ENCODE measurements around the gene GINM1.

The GINM1 gene
- total RNA-seq, result 24.5 to 29.9 (median 25.1) reads per million in 3 experiments

- peak; percentile 95 for DNase-seq
These were observed at the start of gene GINM1 for GRCh38 chr6:149565527-149566409. Gene GINM1, plus strand, starts transcription at chr6:149566375. Its CDS starts 40 bp downstream, at chr6:149566415.

GRCh38 chr6:149529650-149530049, 36.5 kb upstream of the GINM1 start:
- DNase-seq, result no peak

- no peak for DNase-seq
These were observed 31.4 kb upstream of the GINM1 start for GRCh38 chr6:149534742-149535141.

GRCh38 chr6:149541139-149541538, 25.0 kb upstream of the GINM1 start:
- DNase-seq, result no peak

GRCh38 chr6:149544646-149545257, 21.4 kb upstream of the GINM1 start:
- DNase-seq, result no peak

- DNase-seq, result peak; percentile 82
These were observed 20.9 kb upstream of the GINM1 start for GRCh38 chr6:149545258-149545753.

- peak; percentile 96 for DNase-seq
These were observed 20.3 kb upstream of the GINM1 start, which contains the start of gene PPIL4 for GRCh38 chr6:149545754-149546471. Gene PPIL4, minus strand, starts transcription at chr6:149546043. Its CDS starts 38 bp downstream, at chr6:149546005.

- DNase-seq, result no peak
These were observed 14.3 kb upstream of the GINM1 start for GRCh38 chr6:149551920-149552319.

GRCh38 chr6:149558029-149558428, 8.1 kb upstream of the GINM1 start:
- no peak for DNase-seq

- DNase-seq, result no peak
These were observed 6.8 kb upstream of the GINM1 start for GRCh38 chr6:149559389-149559788.

GRCh38 chr6:149560736-149561135, 5.4 kb upstream of the GINM1 start:
- DNase-seq, result no peak

GRCh38 chr6:149563203-149563927, 2.8 kb upstream of the GINM1 start:
- DNase-seq, result no peak

GRCh38 chr6:149563928-149564325, 2.2 kb upstream of the GINM1 start:
- DNase-seq, result no peak

- peak; percentile 46 for DNase-seq
These were observed 427 bp downstream of the GINM1 start for GRCh38 chr6:149566410-149567193.

GRCh38 chr6:149567194-149567586, 1.0 kb downstream of the GINM1 start:
- no peak for DNase-seq

GRCh38 chr6:149567945-149568585, 1.9 kb downstream of the GINM1 start:
- no peak for DNase-seq

- DNase-seq, result no peak
These were observed 14.7 kb downstream of the GINM1 start for GRCh38 chr6:149580880-149581279.

- DNase-seq, result no peak
These were observed 15.2 kb downstream of the GINM1 start for GRCh38 chr6:149581349-149581748.

GRCh38 chr6:149586149-149586548, 20.0 kb downstream of the GINM1 start:
- DNase-seq, result no peak

GRCh38 chr6:149592983-149593382, 26.8 kb downstream of the GINM1 start:
- no peak for DNase-seq

- no peak for DNase-seq
These were observed 27.2 kb downstream of the GINM1 start for GRCh38 chr6:149593408-149593807.
